DND-41 (cell line): ENCODE measurements around the gene ITGA11.

Experiments
- CTCF ChIP-seq: IDR thresholded peaks from 2 replicates; pipeline ENCODE4 v1.5.1; 2012; ENCODE audit warnings: borderline replicate concordance, low read length, moderate library complexity, mild to moderate bottlenecking; ENCODE audit not compliant: poor library complexity, severe bottlenecking; ENCODE audit errors: extremely low read depth
- EZH2 ChIP-seq: IDR thresholded peaks from 3 replicates; pipeline ENCODE4 v1.6.1; 2012; ENCODE audit warnings: borderline replicate concordance, low read depth, mild to moderate bottlenecking, moderate library complexity, low read length, inconsistent platforms; ENCODE audit not compliant: severe bottlenecking

GRCh38 chr15:68365770-68366169 is 66.2 kb downstream of the ITGA11 start:
- TF ChIP-seq CTCF (no peak), EZH2 (no peak)
